Breast epithelium (tissue), 4 donors: ENCODE data around the gene CCDC170. TPM values are rescaled to one million over a fixed set of nuclear protein-coding genes. Genes with fewer than 3 reads are reported as not detected.
"Not testable (repeated sequence)": the region's sequence is repeated elsewhere in the genome, so short reads cannot be mapped to it uniquely, and the experiment has no call there.

ENCODE experiments used
- DNase-seq, 2 donors: peaks; one replicate each; pipeline ENCODE4 v3.0.0-alpha.2; 2019; ENCODE audit warnings: low spot score in 2 of 2
- H3K27ac ChIP-seq, 2 donors: fragments of 200-600 bp; sonication (generic) in 1 of 2; one replicate each; pipeline ENCODE4 v1.5.1; 2016 to 2019; ENCODE audit warnings: mild to moderate bottlenecking in 1 of 2
- H3K27me3 ChIP-seq, 2 donors: fragments of 200-600 bp; sonication (generic) in 1 of 2; one replicate each; pipeline versions ENCODE4 v1.5.1 to v1.6.0; 2017 to 2019; ENCODE audit warnings: control low read depth in 1 of 2, mild to moderate bottlenecking in 1 of 2
- H3K36me3 ChIP-seq: fragments of 200-600 bp; one replicate; pipeline ENCODE4 v1.5.1; 2019
- H3K4me1 ChIP-seq, 2 donors: fragments of 200-600 bp; sonication (generic); one replicate each; pipeline ENCODE4 v1.5.1; 2016 to 2019; ENCODE audit warnings: control low read depth in 1 of 2
- H3K4me3 ChIP-seq, 3 donors: fragments of 200-600 bp; sonication (generic); 1 replicate in 2 of 3; 2 replicates in 1 of 3; pipeline ENCODE4 v1.5.1; 2016 to 2019; ENCODE audit warnings: mild to moderate bottlenecking in 3 of 3, moderate library complexity in 2 of 3
- H3K9me3 ChIP-seq, 2 donors: fragments of 200-600 bp; sonication (generic) in 1 of 2; one replicate each; pipeline ENCODE4 v1.5.1; 2016 to 2019; ENCODE audit warnings: control low read depth in 1 of 2
- POLR2A ChIP-seq: fragments of 450-650 bp; IDR thresholded peaks from one replicate; pipeline ENCODE4 v1.6.1; 2016; ENCODE audit warnings: antibody characterized with exemption, mild to moderate bottlenecking, moderate library complexity
- POLR2AphosphoS5 ChIP-seq, 3 donors: sonication (generic); formaldehyde crosslinking; IDR thresholded peaks; one replicate each; pipeline ENCODE4 v1.6.1; 2017; ENCODE audit warnings: antibody characterized with exemption in 3 of 3
- intact Hi-C: fragments of 100-400 bp; cut with DNase I; formaldehyde crosslinking; loops from one replicate; pipeline ENCODE4 v1.15.1; 2023; ENCODE audit warnings: low total_unique reads
- total RNA-seq, 3 donors: library from RNA; depleted of rRNA; stranded (reverse); fragments of >200 nt; gene quantifications; one replicate each; pipeline ENCODE4 v1.1.0, GENCODE V29; 2016
- TF ChIP-seq, protein P1 (sequence below), 3 donors: fragments of 450-650 bp; IDR thresholded peaks; one replicate each; pipeline ENCODE4 v1.5.1; 2016 to 2017; ENCODE audit warnings: antibody characterized with exemption in 3 of 3, mild to moderate bottlenecking in 3 of 3, moderate library complexity in 3 of 3

CCDC170 gene
- total RNA-seq, 3 donors from 2014 or later = 3.5 to 9.8 (median 9.4) TPM

DNA sequence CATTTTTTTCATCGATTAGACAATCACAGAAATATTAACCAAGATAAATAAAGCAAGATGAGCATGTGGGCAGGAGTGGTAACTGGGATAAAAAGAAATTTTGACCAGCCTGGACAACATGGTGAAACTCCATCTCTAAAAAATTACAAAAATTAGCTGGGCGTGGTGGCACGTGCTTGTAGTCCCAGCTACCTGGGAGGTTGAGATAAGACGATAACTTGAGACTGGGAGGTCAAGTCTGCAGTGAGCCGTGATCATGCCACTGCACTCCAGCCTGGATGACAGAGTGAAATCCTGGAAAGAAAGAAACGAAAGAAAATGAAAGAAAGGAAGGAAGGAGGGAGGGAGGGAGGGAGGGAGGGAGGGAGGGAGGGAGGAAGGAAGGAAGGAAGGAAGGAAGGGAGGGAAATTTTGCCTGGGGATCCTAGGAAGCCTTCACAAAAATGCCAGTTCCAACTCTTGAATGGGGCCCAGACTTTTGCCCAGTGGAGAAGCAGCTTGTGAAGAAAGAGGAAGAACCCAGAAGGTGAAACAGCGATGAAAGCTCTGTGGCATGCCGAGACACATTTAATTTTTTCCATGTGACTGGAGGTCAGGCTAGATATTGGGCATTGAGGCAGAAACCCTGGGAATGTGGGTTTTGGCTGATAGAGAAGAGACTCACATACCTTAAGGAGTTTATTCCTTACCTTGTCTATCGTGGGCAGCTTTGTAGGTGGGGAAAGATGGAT is 20.3 kb downstream of the CCDC170 start:
- Histone ChIP-seq H3K4me1 (no peaks in the 10 kb centered on the region), H3K36me3 (no peaks in the 10 kb centered on the region), H3K27ac (no peak overlapping the region), H3K9me3 (peaks cover 0 to 12% of the 10 kb centered on the region in 2 donors), H3K4me3 (no peak overlapping the region), H3K27me3 (no peaks in the 10 kb centered on the region)
- TF ChIP-seq, protein P1, sequence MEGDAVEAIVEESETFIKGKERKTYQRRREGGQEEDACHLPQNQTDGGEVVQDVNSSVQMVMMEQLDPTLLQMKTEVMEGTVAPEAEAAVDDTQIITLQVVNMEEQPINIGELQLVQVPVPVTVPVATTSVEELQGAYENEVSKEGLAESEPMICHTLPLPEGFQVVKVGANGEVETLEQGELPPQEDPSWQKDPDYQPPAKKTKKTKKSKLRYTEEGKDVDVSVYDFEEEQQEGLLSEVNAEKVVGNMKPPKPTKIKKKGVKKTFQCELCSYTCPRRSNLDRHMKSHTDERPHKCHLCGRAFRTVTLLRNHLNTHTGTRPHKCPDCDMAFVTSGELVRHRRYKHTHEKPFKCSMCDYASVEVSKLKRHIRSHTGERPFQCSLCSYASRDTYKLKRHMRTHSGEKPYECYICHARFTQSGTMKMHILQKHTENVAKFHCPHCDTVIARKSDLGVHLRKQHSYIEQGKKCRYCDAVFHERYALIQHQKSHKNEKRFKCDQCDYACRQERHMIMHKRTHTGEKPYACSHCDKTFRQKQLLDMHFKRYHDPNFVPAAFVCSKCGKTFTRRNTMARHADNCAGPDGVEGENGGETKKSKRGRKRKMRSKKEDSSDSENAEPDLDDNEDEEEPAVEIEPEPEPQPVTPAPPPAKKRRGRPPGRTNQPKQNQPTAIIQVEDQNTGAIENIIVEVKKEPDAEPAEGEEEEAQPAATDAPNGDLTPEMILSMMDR (IDR thresholded peaks at IDR 0.05) = no peak
- TF ChIP-seq POLR2AphosphoS5 (IDR thresholded peaks at IDR 0.05) (no peak), POLR2A (no peak)
- no peak for DNase-seq
- intact Hi-C loops = no loop called here

GRCh38 chr6:151518992-151519391 is 25.2 kb downstream of the CCDC170 start:
- H3K27me3 ChIP-seq, H3K27ac ChIP-seq, H3K36me3 ChIP-seq, DNase-seq, H3K4me3 ChIP-seq, intact Hi-C loops, H3K4me1 ChIP-seq: not testable (repeated sequence)
- peaks cover 29 to 43% of the 10 kb centered on the region in 2 donors for H3K9me3 ChIP-seq

- H3K9me3 ChIP-seq = peaks cover 31 to 40% of the 10 kb centered on the region in 2 donors
- no peaks in the 10 kb centered on the region for H3K27me3 ChIP-seq
- no peak overlapping the region for H3K4me3 ChIP-seq
- no peak overlapping the region for H3K27ac ChIP-seq
- H3K36me3 ChIP-seq = no peaks in the 10 kb centered on the region
- intact Hi-C loops = no loop called here
- no peaks in the 10 kb centered on the region for H3K4me1 ChIP-seq
- TF ChIP-seq, protein P1 (IDR thresholded peaks at IDR 0.05) = no peak
- TF ChIP-seq POLR2A (no peak), POLR2AphosphoS5 (IDR thresholded peaks at IDR 0.05) (no peak)
- DNase-seq = no peak
Measured at GRCh38 chr6:151523034-151523433, 29.2 kb downstream of the CCDC170 start.

- intact Hi-C loops = no loop called here
- Histone ChIP-seq H3K27me3 (no peaks in the 10 kb centered on the region), H3K4me3 (no peak overlapping the region), H3K27ac (no peak overlapping the region), H3K36me3 (no peaks in the 10 kb centered on the region), H3K9me3 (peaks cover 31% of the 10 kb centered on the region in 2 donors), H3K4me1 (no peaks in the 10 kb centered on the region)
- TF ChIP-seq, protein P1 (IDR thresholded peaks at IDR 0.05) = no peak
- no peak for TF ChIP-seq POLR2A
- no peak for TF ChIP-seq POLR2AphosphoS5 (IDR thresholded peaks at IDR 0.05)
- no peak for DNase-seq
Measured at GRCh38 chr6:151524059-151524458, 30.2 kb downstream of the CCDC170 start.

- no peak overlapping the region for H3K27ac ChIP-seq
- H3K9me3 ChIP-seq = peaks cover 0 to under 1% of the 10 kb centered on the region in 2 donors
- no peak overlapping the region for H3K4me3 ChIP-seq
- no peak for DNase-seq
- H3K36me3 ChIP-seq = no peaks in the 10 kb centered on the region
- no peaks in the 10 kb centered on the region for H3K27me3 ChIP-seq
- TF ChIP-seq, protein P1 (IDR thresholded peaks at IDR 0.05) = no peak
- TF ChIP-seq POLR2A (no peak), POLR2AphosphoS5 (IDR thresholded peaks at IDR 0.05) (no peak)
- no peaks in the 10 kb centered on the region for H3K4me1 ChIP-seq
- intact Hi-C loops = no loop called here
Measured at GRCh38 chr6:151534576-151534975, 40.8 kb downstream of the CCDC170 start.
